Cerebellar nuclear complex (tissue), 1 donor: ENCODE results near the gene GALNT13.

Experiments used
- DNase-seq, 2 experiments: peaks; one replicate each; lab custom pipeline; 2025; lab: John Stamatoyannopoulos, UW

Gene GALNT13

GRCh38 chr2:153871231-153872221, at the start of gene GALNT13:
Gene GALNT13 (plus strand): TSS chr2:153871922.
- peak; percentile 70 to 82 for DNase-seq

GRCh38 chr2:153823880-153824279, 47.8 kb upstream of the GALNT13 start:
- no peak for DNase-seq

GRCh38 chr2:153828335-153828734, 43.4 kb upstream of the GALNT13 start:
- DNase-seq: no peak

- no peak for DNase-seq
Observed at GRCh38 chr2:153834662-153835061, 37.1 kb upstream of the GALNT13 start.

GRCh38 chr2:153858250-153858649, 13.5 kb upstream of the GALNT13 start:
- DNase-seq: no peak

- no peak for DNase-seq
Observed at GRCh38 chr2:153864022-153864421, 7.7 kb upstream of the GALNT13 start.

GRCh38 chr2:153866595-153866994, 5.1 kb upstream of the GALNT13 start:
- DNase-seq: no peak

- DNase-seq: peak in 1 of 2 experiments; percentile 20
Observed at GRCh38 chr2:153870308-153870707, 1.4 kb upstream of the GALNT13 start.

- DNase-seq: no peak
Observed at GRCh38 chr2:153872311-153873051, 759 bp downstream of the GALNT13 start.

GRCh38 chr2:153873052-153874048, 1.6 kb downstream of the GALNT13 start:
- no peak for DNase-seq

GRCh38 chr2:153875801-153876466, 4.2 kb downstream of the GALNT13 start:
- no peak for DNase-seq

GRCh38 chr2:153880926-153881325, 9.2 kb downstream of the GALNT13 start:
- DNase-seq: peak; percentile 62 to 90

- no peak for DNase-seq
Observed at GRCh38 chr2:153886833-153887232, 15.1 kb downstream of the GALNT13 start.

- no peak for DNase-seq
Observed at GRCh38 chr2:153890576-153890975, 18.9 kb downstream of the GALNT13 start.

- DNase-seq: no peak
Observed at GRCh38 chr2:153891051-153891450, 19.3 kb downstream of the GALNT13 start.

- DNase-seq: no peak
Observed at GRCh38 chr2:153912798-153913396, 41.2 kb downstream of the GALNT13 start.

GRCh38 chr2:153917570-153917969, 45.8 kb downstream of the GALNT13 start:
- peak in 1 of 2 experiments; percentile 5 for DNase-seq

GRCh38 chr2:153935511-153935910, 63.8 kb downstream of the GALNT13 start:
- DNase-seq: peak; percentile 38 to 76

GRCh38 chr2:153939124-153939796, 67.5 kb downstream of the GALNT13 start:
- DNase-seq: no peak

- no peak for DNase-seq
Observed at GRCh38 chr2:153940511-153940910, 68.8 kb downstream of the GALNT13 start.
